ENCODE results near the gene TMEM150A. TPM values are rescaled to one million over a fixed set of nuclear protein-coding genes. Genes with fewer than 3 reads are reported as not detected.

The TMEM150A gene
- total and polyA plus RNA-seq, 2 donors: 6.3 to 39.0 TPM

- Histone ChIP-seq H3K4me3 (ENCODE audit: low read depth, low read length) (no peak overlapping the region), H3K36me3 (ENCODE audit: insufficient read depth) (peaks cover 1% of the 10 kb centered on the region), H3K4me1 (ENCODE audit: insufficient read depth) (peaks cover 2% of the 10 kb centered on the region), H3K27ac (ENCODE audit: low read depth) (no peak overlapping the region)
- DNase-seq (ENCODE audit: extremely low spot score): no peak
- 91% methylated on average over 1 of the region's 1 CpG for WGBS
These were observed 44.3 kb downstream of the TMEM150A start for GRCh38 chr2:85558160-85558559.

DNA sequence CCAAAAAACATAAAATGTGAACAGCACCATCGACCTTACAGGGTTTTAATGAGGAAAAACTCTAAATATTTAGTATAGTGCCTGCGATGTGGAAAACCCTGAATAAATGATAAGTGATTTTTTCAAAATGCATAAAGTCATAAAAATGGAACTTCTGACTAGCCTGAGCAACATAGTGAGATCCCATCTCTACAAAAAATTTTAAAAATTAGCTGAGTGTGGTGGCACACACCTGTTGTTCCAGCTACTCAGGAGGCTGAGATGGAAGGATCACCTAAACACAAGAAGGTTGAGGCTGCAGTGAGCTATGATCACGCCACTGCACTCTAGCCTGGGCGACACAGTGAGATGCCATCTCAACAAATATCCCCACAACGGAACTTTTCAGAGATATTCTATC, 45.4 kb downstream of the TMEM150A start:
- Histone ChIP-seq H3K36me3 (ENCODE audit: insufficient read depth) (peaks cover 3% of the 10 kb centered on the region), H3K4me3 (ENCODE audit: low read depth, low read length) (no peak overlapping the region), H3K4me1 (ENCODE audit: insufficient read depth) (peaks cover 2% of the 10 kb centered on the region), H3K27ac (ENCODE audit: low read depth) (no peak overlapping the region)
- 92% methylated on average over 5 of the region's 5 CpGs for WGBS
- no peak for DNase-seq (ENCODE audit: extremely low spot score)

DNA sequence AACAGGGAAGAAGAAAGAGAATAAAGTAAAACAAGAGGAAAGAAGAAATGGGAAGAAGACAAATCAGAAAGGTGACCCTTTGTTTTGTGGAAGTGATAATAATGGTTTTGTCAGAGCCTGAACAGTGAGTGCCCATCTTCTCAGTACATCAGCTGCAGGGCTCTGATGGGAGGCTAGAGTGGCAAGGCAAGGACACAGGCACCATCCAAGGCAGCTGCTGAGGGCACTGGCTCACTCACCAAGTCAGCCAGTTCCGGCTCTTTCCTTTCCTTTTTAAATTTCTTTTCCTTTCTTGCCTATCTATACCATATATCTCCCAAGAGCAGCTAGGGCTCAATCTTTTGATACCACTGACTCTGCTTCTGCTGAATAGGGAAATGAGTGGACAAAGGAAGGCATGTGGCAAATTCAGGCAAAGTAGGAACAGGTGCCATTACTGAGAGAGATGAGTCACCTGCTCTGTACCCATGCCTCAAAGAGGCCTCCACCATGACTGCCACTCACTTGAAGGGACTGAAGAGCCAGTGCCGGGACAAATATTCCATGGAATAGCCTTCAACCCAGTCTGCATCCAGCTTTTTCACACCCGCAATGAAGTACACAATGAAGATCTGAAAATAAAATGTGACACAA, 47.4 kb downstream of the TMEM150A start:
- 92% methylated on average over 3 of the region's 3 CpGs for WGBS
- peaks cover 4% of the 10 kb centered on the region for H3K36me3 ChIP-seq (ENCODE audit: insufficient read depth)
- DNase-seq (ENCODE audit: extremely low spot score): no peak
- peaks cover 2% of the 10 kb centered on the region for H3K4me1 ChIP-seq (ENCODE audit: insufficient read depth)
- H3K27ac ChIP-seq (ENCODE audit: low read depth): no peak overlapping the region
- no peak overlapping the region for H3K4me3 ChIP-seq (ENCODE audit: low read depth, low read length)

GRCh38 chr2:85553184-85553583, 49.3 kb downstream of the TMEM150A start:
- peaks cover 4% of the 10 kb centered on the region for H3K36me3 ChIP-seq (ENCODE audit: insufficient read depth)
- DNase-seq (ENCODE audit: extremely low spot score): no peak
- 77% methylated on average over 6 of the region's 6 CpGs for WGBS
- H3K27ac ChIP-seq (ENCODE audit: low read depth): no peak overlapping the region
- H3K4me3 ChIP-seq (ENCODE audit: low read depth, low read length): no peak overlapping the region
- no peaks in the 10 kb centered on the region for H3K4me1 ChIP-seq (ENCODE audit: insufficient read depth)

GRCh38 chr2:85551698-85552678, 50.5 kb downstream of the TMEM150A start:
- peak; percentile 56 for DNase-seq (ENCODE audit: extremely low spot score)
- WGBS: 70% methylated on average over 9 of the region's 9 CpGs
- H3K36me3 ChIP-seq (ENCODE audit: insufficient read depth): peaks cover 4% of the 10 kb centered on the region
- no peaks in the 10 kb centered on the region for H3K4me1 ChIP-seq (ENCODE audit: insufficient read depth)
- no peak overlapping the region for H3K4me3 ChIP-seq (ENCODE audit: low read depth, low read length)
- H3K27ac ChIP-seq (ENCODE audit: low read depth): no peak overlapping the region

DNA sequence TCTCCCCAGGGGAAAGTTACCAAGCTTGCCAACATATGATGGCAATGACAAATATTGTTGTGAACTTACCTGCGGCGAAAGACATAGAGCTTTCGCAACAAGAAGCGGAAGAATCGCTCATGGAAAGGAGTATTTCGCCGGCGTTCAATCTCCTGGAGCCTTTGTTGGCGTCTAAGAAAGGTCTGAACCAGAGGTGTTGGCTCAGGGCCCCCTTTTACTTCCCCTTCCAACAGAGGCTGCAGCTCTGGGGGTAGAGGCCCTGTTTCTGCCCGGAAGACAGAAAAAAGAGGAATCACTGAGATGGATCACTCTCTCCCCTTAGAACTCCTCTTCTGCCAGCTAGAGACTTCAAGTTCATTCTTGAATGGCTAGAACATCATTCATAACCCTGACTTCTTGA, 52.0 kb downstream of the TMEM150A start:
- Histone ChIP-seq H3K4me3 (ENCODE audit: low read depth, low read length) (no peak overlapping the region), H3K27ac (ENCODE audit: low read depth) (peak overlapping the region; percentile 53), H3K36me3 (ENCODE audit: insufficient read depth) (peaks cover 4% of the 10 kb centered on the region), H3K4me1 (ENCODE audit: insufficient read depth) (no peaks in the 10 kb centered on the region)
- no peak for DNase-seq (ENCODE audit: extremely low spot score)
- WGBS: 84% methylated on average over 10 of the region's 10 CpGs

GRCh38 chr2:85549826-85550225, 52.7 kb downstream of the TMEM150A start:
- WGBS: 34% methylated on average over 4 of the region's 4 CpGs
- H3K4me3 ChIP-seq (ENCODE audit: low read depth, low read length): no peak overlapping the region
- no peak for DNase-seq (ENCODE audit: extremely low spot score)
- no peaks in the 10 kb centered on the region for H3K4me1 ChIP-seq (ENCODE audit: insufficient read depth)
- H3K27ac ChIP-seq (ENCODE audit: low read depth): peak overlapping the region; percentile 53
- peaks cover 4% of the 10 kb centered on the region for H3K36me3 ChIP-seq (ENCODE audit: insufficient read depth)

- 89% methylated on average over 10 of the region's 10 CpGs for WGBS
- H3K27ac ChIP-seq (ENCODE audit: low read depth): no peak overlapping the region
- H3K4me3 ChIP-seq (ENCODE audit: low read depth, low read length): no peak overlapping the region
- DNase-seq (ENCODE audit: extremely low spot score): no peak
- no peaks in the 10 kb centered on the region for H3K4me1 ChIP-seq (ENCODE audit: insufficient read depth)
- peaks cover 4% of the 10 kb centered on the region for H3K36me3 ChIP-seq (ENCODE audit: insufficient read depth)
These were observed 53.4 kb downstream of the TMEM150A start for GRCh38 chr2:85549095-85549494.

- WGBS: 48% methylated on average over 2 of the region's 2 CpGs
- Histone ChIP-seq H3K4me1 (ENCODE audit: insufficient read depth) (no peaks in the 10 kb centered on the region), H3K27ac (ENCODE audit: low read depth) (no peak overlapping the region), H3K4me3 (ENCODE audit: low read depth, low read length) (no peak overlapping the region), H3K36me3 (ENCODE audit: insufficient read depth) (peaks cover 4% of the 10 kb centered on the region)
- no peak for DNase-seq (ENCODE audit: extremely low spot score)
These were observed 53.9 kb downstream of the TMEM150A start for GRCh38 chr2:85548608-85548900.

Small RNA genes lying within 50 kb of the gene (small RNA-seq; reads per million reads assigned to genes)
- gene RN7SL126P: not detected

Other genes starting within 250 kb of the TMEM150A start
- 22.5 TPM for gene RETSAT, start 248.2 kb downstream of the TMEM150A start, total RNA-seq
- 34.4 TPM for gene RETSAT, start 248.2 kb downstream of the TMEM150A start, polyA plus RNA-seq
- gene ELMOD3, start 247.9 kb downstream of the TMEM150A start, total RNA-seq: 19.4 TPM
- gene ELMOD3, start 247.9 kb downstream of the TMEM150A start, polyA plus RNA-seq: 21.0 TPM
- 89.3 TPM for gene CAPG, start 192.3 kb downstream of the TMEM150A start, total RNA-seq
- gene CAPG, start 192.3 kb downstream of the TMEM150A start, polyA plus RNA-seq: 76.0 TPM
- gene SH2D6, start 184.0 kb downstream of the TMEM150A start, total RNA-seq: not detected
- 0.37 TPM for gene SH2D6, start 184.0 kb downstream of the TMEM150A start, polyA plus RNA-seq
- 94.8 TPM for gene MAT2A, start 63.5 kb downstream of the TMEM150A start, total RNA-seq
- 242 TPM for gene MAT2A, start 63.5 kb downstream of the TMEM150A start, polyA plus RNA-seq
- gene GGCX, start 41.2 kb downstream of the TMEM150A start, total RNA-seq: 42.3 TPM
- gene GGCX, start 41.2 kb downstream of the TMEM150A start, polyA plus RNA-seq: 26.4 TPM
- 14.8 TPM for gene VAMP8, start 25.1 kb downstream of the TMEM150A start, total RNA-seq
- 89.9 TPM for gene VAMP8, start 25.1 kb downstream of the TMEM150A start, polyA plus RNA-seq
- 8.0 TPM for gene VAMP5, start 18.3 kb downstream of the TMEM150A start, total RNA-seq
- 157 TPM for gene VAMP5, start 18.3 kb downstream of the TMEM150A start, polyA plus RNA-seq
- gene RNF181, start 7.0 kb downstream of the TMEM150A start, total RNA-seq: 71.6 TPM
- 183 TPM for gene RNF181, start 7.0 kb downstream of the TMEM150A start, polyA plus RNA-seq
- 40.8 TPM for gene C2orf68, start 9.4 kb upstream of the TMEM150A start, total RNA-seq
- 20.0 TPM for gene C2orf68, start 9.4 kb upstream of the TMEM150A start, polyA plus RNA-seq
- gene USP39, start 13.5 kb upstream of the TMEM150A start, total RNA-seq: 32.1 TPM
- gene USP39, start 13.5 kb upstream of the TMEM150A start, polyA plus RNA-seq: 51.7 TPM
- gene SFTPB, start 65.5 kb upstream of the TMEM150A start, total RNA-seq: not detected
- not detected for gene SFTPB, start 65.5 kb upstream of the TMEM150A start, polyA plus RNA-seq
- not detected for gene GNLY, start 91.7 kb upstream of the TMEM150A start, total RNA-seq
- gene GNLY, start 91.7 kb upstream of the TMEM150A start, polyA plus RNA-seq: 1.8 TPM
- gene ATOH8, start 151.3 kb upstream of the TMEM150A start, total RNA-seq: 18.3 TPM
- gene ATOH8, start 151.3 kb upstream of the TMEM150A start, polyA plus RNA-seq: 49.2 TPM